Testis (tissue), 2 donors: ENCODE data around the gene ARHGAP20.

ENCODE experiments used
- POLR2A ChIP-seq: fragments of 450-650 bp; IDR thresholded peaks from one replicate; pipeline ENCODE4 v1.6.1; 2017; ENCODE audit warnings: antibody characterized with exemption, mild to moderate bottlenecking, moderate library complexity
- TF ChIP-seq, protein P1 (sequence below), 3 experiments: fragments of 450-650 bp in 2 of 3; fragments of 200-600 bp in 1 of 3; sonication (generic) in 1 of 3; IDR thresholded peaks; one replicate each; pipeline ENCODE4 v1.5.1; 2016 to 2019; ENCODE audit warnings: antibody characterized with exemption in 3 of 3, mild to moderate bottlenecking in 2 of 3, moderate library complexity in 1 of 3

GRCh38 chr11:110761131-110761530, 48.9 kb upstream of the ARHGAP20 start:
- TF ChIP-seq, protein P1, sequence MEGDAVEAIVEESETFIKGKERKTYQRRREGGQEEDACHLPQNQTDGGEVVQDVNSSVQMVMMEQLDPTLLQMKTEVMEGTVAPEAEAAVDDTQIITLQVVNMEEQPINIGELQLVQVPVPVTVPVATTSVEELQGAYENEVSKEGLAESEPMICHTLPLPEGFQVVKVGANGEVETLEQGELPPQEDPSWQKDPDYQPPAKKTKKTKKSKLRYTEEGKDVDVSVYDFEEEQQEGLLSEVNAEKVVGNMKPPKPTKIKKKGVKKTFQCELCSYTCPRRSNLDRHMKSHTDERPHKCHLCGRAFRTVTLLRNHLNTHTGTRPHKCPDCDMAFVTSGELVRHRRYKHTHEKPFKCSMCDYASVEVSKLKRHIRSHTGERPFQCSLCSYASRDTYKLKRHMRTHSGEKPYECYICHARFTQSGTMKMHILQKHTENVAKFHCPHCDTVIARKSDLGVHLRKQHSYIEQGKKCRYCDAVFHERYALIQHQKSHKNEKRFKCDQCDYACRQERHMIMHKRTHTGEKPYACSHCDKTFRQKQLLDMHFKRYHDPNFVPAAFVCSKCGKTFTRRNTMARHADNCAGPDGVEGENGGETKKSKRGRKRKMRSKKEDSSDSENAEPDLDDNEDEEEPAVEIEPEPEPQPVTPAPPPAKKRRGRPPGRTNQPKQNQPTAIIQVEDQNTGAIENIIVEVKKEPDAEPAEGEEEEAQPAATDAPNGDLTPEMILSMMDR (IDR thresholded peaks at IDR 0.05): no peak
- no peak for TF ChIP-seq POLR2A
